Skeletal muscle cell (primary cell): Measurements from ENCODE around the gene TMEM87A.

ENCODE experiments used
- DNase-seq: peaks from one replicate; pipeline ENCODE4 v3.0.0-alpha.2; 2010; ENCODE audit warnings: low read depth
- H3K4me3 ChIP-seq: 2 replicates; pipeline ENCODE4 v1.5.1; 2011; ENCODE audit warnings: low read depth, mild to moderate bottlenecking, control low read depth, low read length, moderate library complexity

Gene TMEM87A

DNA sequence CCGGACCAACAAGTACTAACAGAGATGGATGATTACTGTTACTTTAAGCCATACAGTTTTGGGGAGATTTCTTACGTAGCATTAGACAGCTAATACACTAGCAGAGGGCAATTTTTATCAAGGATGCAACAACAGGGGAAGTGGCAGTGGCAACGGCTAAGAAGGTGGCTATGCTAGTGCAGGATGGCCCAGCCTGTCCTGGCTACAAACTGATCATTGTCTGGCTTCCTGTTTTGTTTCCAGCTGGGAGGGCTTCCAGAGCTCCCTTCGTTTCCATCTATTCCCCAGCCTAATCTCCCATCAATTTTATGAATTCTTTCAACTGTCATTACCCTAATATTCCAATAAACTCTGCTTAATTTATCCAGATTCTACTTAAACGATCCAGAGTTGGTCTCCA is 100.8 kb downstream of the TMEM87A start:
- DNase-seq, result no peak
- H3K4me3 ChIP-seq, result no peak overlapping the region

DNA sequence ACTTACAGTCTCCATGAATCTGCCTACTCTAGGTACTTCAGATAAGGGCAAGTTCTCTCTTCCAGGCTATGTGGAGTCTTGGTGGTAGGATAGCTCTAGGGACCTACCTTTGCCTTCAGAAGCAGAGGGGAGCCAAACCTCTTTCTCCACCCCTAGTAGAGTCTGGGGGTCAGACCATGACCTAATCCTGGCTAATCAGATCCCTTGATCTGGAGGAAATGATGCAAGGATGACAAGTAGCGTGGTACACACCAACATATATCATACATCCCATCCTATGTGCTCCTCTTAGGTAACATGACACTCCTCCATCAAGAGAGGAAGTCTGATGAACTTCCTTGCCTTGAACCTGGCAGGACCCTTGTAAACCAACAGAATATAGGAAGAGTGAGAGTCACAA is 101.4 kb downstream of the TMEM87A start:
- DNase-seq, result no peak

DNA sequence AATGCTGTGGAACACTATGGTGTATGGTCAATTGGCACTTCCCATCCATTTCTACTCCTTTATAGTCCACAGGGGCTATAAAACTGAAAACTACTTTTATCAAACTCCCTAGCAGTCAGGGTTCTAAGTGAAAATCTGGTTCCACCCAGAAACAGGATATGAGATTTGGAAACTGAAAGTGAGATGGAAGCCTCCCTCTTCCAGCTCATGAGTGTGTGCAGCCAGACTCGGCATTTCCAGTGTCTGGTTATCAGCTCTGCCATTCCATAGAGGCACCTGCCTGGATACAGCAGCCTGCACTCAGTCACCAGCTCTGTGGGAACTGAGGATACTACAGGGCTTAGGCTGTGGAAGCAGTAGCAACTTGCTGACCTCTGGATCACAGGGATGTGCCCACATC is 102.1 kb downstream of the TMEM87A start:
- DNase-seq, result no peak
- H3K4me3 ChIP-seq, result no peak overlapping the region

More for the DNA sequence above, 101.4 kb downstream of the TMEM87A start:
- no peak overlapping the region for H3K4me3 ChIP-seq

DNA sequence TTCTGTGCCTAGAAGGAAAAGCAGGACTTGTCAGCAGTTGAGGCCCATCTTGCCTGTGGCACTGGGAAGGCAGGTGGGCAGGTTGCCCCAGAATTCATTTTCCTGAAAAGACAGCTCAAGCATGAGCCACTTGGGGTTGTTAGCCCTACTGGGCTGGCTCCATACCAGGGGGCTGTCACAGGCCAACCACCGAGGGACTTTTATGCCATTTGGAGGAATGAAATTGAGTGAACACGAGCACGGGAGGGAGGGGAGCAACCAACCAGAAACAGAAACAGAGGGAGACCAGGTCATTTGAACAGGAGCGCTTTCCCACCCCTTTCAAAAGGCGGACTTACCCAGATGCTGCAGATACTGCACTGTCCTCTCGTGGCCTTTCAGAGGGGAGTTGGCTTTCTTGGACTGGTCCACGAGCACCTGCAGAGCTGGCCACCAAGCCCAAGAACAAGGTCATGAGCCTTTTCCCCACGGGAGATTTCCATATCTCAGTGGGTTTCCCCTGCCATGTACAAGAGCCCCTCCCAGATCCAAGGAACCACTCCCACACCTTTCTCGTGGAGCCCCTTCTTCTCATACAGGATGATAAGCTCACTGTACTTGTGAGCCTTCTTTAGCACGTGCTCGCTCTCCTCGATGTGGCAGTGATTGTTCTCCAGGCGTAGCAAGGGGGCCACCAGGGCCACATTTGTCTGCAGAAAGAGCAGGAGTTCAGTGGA is 106.8 kb downstream of the TMEM87A start:
- H3K4me3 ChIP-seq, result no peak overlapping the region
- no peak for DNase-seq

DNA sequence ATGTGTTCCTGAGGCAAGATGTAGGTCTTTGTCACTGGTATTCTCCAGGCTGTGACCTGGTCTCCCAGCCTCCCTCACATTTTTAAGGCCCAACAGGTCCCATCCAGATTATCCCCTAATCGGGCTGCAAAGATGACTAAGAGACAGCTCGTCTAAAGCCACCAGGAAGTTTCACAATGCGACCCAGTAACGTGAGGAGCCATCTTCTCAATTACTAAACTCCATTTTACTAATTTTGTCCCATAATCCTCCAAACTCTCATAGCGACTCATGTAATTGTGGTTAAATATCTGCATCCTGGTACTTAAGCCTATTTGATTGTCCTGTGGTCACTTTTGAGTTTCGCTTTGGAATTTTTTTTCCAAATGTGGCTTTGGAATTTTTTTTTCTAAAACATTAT is 108.1 kb downstream of the TMEM87A start:
- no peak overlapping the region for H3K4me3 ChIP-seq
- no peak for DNase-seq

DNA sequence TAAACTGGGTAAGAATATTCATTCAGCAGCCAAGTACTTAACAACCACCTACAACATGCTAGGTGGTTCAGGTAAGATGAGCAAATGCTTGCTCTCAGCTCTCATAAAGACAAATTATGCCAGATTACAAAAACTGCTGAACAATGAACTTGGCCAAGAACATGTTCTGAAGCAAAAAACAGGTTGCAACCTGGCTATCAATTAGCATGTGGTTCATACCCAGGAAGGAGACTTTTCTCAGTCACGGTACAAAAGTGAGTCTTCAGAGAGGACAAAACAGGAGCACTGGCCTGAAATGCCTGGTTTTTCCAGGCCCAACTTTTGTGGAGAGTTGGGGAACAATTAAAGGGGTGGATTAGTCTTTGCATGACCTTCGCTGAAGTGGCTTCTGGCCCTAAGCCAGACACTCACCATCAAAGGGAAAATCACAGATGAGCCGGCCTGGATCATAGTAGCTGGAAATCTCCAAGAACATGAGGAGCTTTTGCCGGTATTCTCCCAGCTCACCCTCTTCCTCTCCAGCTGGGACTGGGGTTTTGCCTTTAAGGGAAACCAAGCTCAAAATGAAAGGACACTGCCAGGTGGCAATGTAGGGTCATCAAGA is 109.2 kb downstream of the TMEM87A start:
- H3K4me3 ChIP-seq, result no peak overlapping the region
- DNase-seq, result no peak

DNA sequence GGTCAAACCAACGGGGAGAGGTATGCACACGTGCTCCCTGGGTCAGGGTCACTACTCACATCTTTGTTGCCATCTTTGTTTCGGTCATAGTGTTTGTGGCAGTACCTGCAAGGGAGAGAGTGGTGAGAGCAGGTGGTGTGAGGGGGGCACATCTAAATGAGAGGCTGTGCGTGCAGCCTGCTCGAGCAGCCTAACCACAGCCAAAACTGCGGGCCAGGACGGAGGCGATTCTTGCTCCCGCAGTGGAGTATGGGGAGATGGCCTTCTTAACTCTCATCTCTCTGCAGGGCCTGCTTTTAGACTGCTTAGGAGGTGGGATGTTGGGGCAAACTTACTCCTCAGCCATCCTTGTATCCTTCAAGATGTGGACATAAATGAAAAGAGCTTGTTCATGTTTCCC is 109.9 kb downstream of the TMEM87A start:
- no peak for DNase-seq
- no peak overlapping the region for H3K4me3 ChIP-seq
